Measurements from ENCODE around the gene SLAIN2.
A peak's percentile ranks its signal among the peaks of the same experiment; 100 is the strongest.
"Not testable (repeated sequence)": the region's sequence is repeated elsewhere in the genome, so short reads cannot be mapped to it uniquely, and the experiment has no call there.

SLAIN2 gene

GRCh38 chr4:48439988-48440387, 98.7 kb downstream of the SLAIN2 start:
- no peak for DNase-seq (ENCODE audit: low spot score)

GRCh38 chr4:48440914-48441313, 99.6 kb downstream of the SLAIN2 start:
- DNase-seq (ENCODE audit: low spot score), result not testable (repeated sequence)

DNA sequence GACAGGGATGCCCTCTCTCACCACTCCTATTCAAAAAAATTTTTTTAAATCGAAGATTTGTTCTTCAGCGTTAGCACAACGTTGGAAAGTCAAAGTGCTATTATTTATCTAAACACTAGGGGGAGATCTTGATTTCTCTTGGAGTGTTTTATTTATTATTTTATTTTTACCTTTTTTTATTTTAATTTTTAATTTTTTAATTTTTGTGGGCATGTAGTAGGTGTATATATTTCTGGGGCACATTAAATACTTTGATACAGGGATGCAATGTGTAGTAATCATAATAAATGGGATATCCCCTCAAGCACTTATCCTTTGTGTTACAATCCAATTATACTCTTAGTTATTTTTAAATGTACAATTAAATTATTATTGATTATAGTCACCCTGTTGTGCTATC, 104.4 kb downstream of the SLAIN2 start:
- peak; percentile 25 for DNase-seq (ENCODE audit: low spot score)

DNA sequence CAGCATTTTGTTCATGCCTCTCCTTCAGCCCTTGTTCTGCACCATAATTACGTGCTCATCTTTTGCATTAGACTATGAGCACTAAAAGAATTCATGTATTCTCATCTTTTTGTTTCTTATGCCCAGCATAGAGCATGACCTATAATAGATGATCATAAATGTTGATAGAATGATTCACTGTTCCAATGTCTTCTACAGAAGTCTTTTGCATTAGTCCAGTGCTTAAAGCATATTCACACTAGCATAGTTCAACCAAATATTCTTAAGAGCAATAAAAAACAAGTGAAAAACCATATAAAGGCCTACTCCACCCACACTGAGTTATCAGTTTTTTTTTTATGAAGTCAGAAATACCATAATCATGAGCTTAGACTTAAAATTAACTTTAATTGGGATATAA, 105.3 kb downstream of the SLAIN2 start:
- no peak for DNase-seq (ENCODE audit: low spot score)

DNA sequence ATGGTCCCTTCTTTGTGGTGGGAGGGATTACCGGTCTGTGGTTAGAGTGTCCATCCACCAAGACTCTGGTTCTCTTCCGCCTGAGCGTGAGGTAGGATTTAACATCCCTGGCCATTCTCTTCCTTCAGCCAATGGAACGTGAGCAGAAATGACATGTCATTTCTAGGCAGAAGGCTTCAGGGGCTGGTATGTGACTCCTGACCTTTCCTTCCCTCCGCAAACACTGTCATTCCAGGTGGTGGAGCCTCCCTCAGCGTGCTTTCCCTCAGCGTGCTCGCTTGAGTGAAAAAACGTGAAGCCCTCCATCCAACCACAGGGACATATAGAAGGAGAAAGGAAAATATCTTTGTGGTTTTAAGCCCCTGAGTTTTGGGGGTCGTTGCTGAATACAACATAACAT, 107.8 kb downstream of the SLAIN2 start:
- no peak for DNase-seq (ENCODE audit: low spot score)

GRCh38 chr4:48450740-48451139, 109.4 kb downstream of the SLAIN2 start:
- DNase-seq (ENCODE audit: low spot score), result no peak

- DNase-seq (ENCODE audit: low spot score), result not testable (repeated sequence)
These were observed 110.3 kb downstream of the SLAIN2 start for GRCh38 chr4:48451656-48452055.

DNA sequence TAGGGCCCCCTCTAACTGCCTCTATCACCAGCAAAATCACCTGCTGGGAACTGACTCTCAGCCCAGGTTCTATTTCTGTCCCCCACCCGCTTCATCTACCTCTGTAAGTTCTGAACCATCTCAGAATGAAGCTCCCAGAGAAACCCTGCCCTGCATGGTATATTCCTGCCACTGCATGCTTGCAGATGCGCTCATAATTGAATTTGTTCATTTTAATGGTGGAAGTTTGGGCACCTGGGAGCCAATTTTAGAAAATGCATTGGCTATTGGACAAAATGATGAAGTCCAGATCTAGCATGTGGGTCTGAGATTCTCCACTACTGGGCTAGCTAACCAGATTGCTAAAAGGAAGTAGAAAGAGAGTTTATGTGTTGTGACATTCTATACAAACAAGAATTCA, 113.3 kb downstream of the SLAIN2 start:
- DNase-seq (ENCODE audit: low spot score), result no peak

DNA sequence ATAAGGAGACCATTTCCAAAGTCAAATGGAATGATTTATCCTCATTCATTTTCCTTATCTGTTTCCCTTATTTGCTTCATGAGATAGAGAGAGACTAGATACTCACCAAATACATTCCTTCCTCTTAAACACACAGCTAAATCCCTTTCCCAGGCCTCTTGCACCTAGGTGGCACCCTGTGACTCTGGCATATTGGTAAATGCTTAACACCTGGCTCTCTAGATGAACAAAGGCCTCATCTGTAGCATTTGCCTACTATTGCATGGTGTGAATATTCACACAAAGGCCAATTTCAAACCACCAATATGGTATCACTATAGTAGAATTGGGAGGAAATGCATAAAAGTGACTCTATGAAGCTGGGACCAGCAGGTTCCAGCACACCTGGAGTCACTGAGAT, 119.7 kb downstream of the SLAIN2 start:
- no peak for DNase-seq (ENCODE audit: low spot score)

DNA sequence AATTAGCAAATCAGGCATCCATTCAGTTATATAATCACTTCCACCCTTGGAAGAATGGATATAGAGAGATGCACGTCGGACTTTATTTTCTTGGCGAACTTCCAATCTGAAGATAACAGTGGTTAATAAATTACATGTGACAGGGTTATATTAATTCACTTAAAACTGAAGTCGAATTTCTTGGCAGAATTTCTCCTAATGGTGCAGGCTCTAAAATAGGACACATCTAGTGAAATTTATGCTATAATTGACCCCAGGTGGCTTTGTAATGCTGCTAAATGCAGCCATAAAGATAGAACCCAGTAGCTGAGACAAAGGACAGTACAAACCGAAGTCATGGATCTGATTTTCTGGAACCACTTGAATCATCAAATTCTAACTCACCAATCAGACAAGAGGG, 121.0 kb downstream of the SLAIN2 start:
- DNase-seq (ENCODE audit: low spot score), result no peak

DNA sequence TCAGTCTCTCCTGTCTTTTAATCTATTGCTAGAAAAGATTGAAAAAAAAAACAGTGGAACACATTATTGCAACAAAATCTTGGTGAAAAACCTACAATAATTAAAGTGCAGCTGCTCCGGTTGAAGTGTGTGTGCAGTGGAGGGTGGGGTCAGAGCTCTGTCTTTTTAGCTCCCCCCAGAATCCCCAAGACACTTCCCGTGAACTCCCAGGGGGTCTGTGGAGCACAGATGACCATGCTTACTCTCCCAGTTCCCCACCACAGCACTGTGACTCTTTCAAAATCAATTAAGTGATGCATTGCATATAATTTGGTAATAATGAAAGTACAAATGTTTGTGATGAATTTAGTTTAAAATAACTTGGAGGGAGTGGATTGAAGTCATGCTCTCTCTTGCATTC, 126.1 kb downstream of the SLAIN2 start:
- DNase-seq (ENCODE audit: low spot score), result no peak

- no peak for DNase-seq (ENCODE audit: low spot score)
These were observed 126.6 kb downstream of the SLAIN2 start for GRCh38 chr4:48467891-48468290.

DNA sequence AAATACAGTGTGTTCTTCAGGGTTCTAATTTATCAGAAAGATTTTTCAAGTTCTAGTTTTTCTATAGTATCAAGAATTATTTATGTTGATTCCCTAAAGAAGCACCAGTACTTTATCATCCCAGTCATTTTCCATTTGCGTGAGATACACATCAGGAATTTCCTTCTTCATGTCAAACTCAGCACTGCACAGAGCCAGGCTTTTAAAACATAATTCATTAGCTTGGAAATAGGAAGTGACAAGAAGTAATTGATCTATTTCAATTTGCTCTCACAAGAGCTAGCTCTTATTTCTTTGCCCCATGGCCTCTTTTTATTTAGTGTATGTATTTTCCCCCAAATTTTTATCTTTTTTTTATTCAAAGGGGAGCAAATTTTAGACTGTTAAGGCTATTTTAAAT, 128.8 kb downstream of the SLAIN2 start:
- no peak for DNase-seq (ENCODE audit: low spot score)

DNA sequence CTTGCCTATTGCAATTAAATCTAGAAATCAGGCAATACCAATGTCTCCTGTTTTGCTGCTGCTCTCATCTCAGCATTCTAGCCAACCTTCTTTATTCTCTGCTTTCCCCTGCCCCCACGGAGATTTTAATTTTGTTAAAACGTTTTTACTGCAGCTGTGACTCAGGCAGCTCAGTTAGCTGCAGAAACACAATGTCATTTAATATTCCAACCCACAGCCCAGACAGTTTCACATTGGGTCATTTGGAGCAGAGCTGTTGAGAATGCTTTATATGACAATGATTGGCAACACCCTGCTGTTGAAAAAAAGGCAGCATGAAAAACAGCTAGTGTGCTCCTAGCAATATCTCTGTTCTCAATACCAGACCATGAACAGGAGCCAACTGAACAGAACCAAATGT, 129.2 kb downstream of the SLAIN2 start:
- DNase-seq (ENCODE audit: low spot score), result no peak

- DNase-seq (ENCODE audit: low spot score), result no peak
These were observed 131.5 kb downstream of the SLAIN2 start for GRCh38 chr4:48472794-48473193.

- DNase-seq (ENCODE audit: low spot score), result no peak
These were observed 134.4 kb downstream of the SLAIN2 start for GRCh38 chr4:48475770-48476169.
